MM.1S (cell line): ENCODE measurements around the gene SIT1.

Source experiments
- EZH2 ChIP-seq: fragments of 300-600 bp; sonication (generic); optimal IDR thresholded peaks from 2 replicates; pipeline ENCODE3; 2017; ENCODE audit warnings: low read depth, mild to moderate bottlenecking, antibody characterized with exemption, low read length, mixed read lengths
- TF ChIP-seq, protein P1 (sequence below): fragments of 300-600 bp; sonication (generic); IDR thresholded peaks from 2 replicates; pipeline ENCODE4 v1.5.1; 2016; ENCODE audit warnings: antibody characterized with exemption, low read length, mixed read lengths

DNA sequence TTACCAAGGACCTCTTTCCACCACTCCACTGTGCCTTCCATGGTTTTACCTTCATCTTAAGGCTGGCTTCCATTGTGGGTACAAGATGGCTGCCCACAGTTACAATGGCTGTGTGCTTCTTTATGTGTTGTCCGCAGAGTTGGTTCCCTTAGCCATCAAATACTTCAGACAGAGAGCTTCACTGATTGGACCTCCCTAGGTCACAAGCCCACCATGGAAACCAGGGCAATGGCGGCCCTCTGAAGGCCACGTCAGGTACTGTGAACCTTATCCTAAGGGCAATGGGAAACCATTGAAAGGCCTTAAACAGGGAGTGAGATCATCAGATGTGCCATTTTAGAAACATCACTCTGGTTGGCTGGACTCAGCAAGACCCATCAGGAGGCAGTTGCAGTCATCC is 17.2 kb upstream of the SIT1 start:
- TF ChIP-seq EZH2, result no peak
- TF ChIP-seq, protein P1, sequence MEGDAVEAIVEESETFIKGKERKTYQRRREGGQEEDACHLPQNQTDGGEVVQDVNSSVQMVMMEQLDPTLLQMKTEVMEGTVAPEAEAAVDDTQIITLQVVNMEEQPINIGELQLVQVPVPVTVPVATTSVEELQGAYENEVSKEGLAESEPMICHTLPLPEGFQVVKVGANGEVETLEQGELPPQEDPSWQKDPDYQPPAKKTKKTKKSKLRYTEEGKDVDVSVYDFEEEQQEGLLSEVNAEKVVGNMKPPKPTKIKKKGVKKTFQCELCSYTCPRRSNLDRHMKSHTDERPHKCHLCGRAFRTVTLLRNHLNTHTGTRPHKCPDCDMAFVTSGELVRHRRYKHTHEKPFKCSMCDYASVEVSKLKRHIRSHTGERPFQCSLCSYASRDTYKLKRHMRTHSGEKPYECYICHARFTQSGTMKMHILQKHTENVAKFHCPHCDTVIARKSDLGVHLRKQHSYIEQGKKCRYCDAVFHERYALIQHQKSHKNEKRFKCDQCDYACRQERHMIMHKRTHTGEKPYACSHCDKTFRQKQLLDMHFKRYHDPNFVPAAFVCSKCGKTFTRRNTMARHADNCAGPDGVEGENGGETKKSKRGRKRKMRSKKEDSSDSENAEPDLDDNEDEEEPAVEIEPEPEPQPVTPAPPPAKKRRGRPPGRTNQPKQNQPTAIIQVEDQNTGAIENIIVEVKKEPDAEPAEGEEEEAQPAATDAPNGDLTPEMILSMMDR, result no peak
